ENCODE measurements around the gene PODXL2.
"Not testable (repeated sequence)": the region's sequence is repeated elsewhere in the genome, so short reads cannot be mapped to it uniquely, and the experiment has no call there.

Gene PODXL2

GRCh38 chr3:127647166-127647844, 18.3 kb downstream of the PODXL2 start:
- in situ Hi-C loops (cut with HindIII; ENCODE audit: low pct_ligation_motif_present, low pct_unique_long_range_greater_than_20kb, low sequenced_read_pairs): no loop called here
- no peak for DNase-seq

GRCh38 chr3:127647845-127648204, 18.8 kb downstream of the PODXL2 start:
- in situ Hi-C loops (cut with HindIII; ENCODE audit: low pct_ligation_motif_present, low pct_unique_long_range_greater_than_20kb, low sequenced_read_pairs): no loop called here
- no peak for DNase-seq

GRCh38 chr3:127650236-127650635, 21.3 kb downstream of the PODXL2 start:
- no peak for DNase-seq

GRCh38 chr3:127651516-127652172, 22.7 kb downstream of the PODXL2 start:
- no peak for DNase-seq
- in situ Hi-C loops (cut with HindIII; ENCODE audit: low pct_ligation_motif_present, low pct_unique_long_range_greater_than_20kb, low sequenced_read_pairs): loop anchor here (25.0 kb wide), 1 partner anchor 311 kb away; no protein-coding TSS in a partner anchor

More at GRCh38 chr3:127650236-127650635, 21.3 kb downstream of the PODXL2 start:
- in situ Hi-C loops (cut with HindIII; ENCODE audit: low pct_ligation_motif_present, low pct_unique_long_range_greater_than_20kb, low sequenced_read_pairs): loop anchor here (25.0 kb wide), 1 partner anchor 312 kb away; no protein-coding TSS in a partner anchor

- DNase-seq: peak; percentile 47
- in situ Hi-C loops (cut with HindIII; ENCODE audit: low pct_ligation_motif_present, low pct_unique_long_range_greater_than_20kb, low sequenced_read_pairs): loop anchor here (25.0 kb wide), 1 partner anchor 310 kb away; no protein-coding TSS in a partner anchor
These were observed 23.4 kb downstream of the PODXL2 start for GRCh38 chr3:127652246-127652995.

GRCh38 chr3:127654374-127654773, 25.4 kb downstream of the PODXL2 start:
- in situ Hi-C loops (cut with HindIII; ENCODE audit: low pct_ligation_motif_present, low pct_unique_long_range_greater_than_20kb, low sequenced_read_pairs): loop anchor here (25.0 kb wide), 1 partner anchor 308 kb away; no protein-coding TSS in a partner anchor
- no peak for DNase-seq

- in situ Hi-C loops (cut with HindIII; ENCODE audit: low pct_ligation_motif_present, low pct_unique_long_range_greater_than_20kb, low sequenced_read_pairs): loop anchor here (25.0 kb wide), 1 partner anchor 307 kb away; no protein-coding TSS in a partner anchor
These were observed 26.0 kb downstream of the PODXL2 start for GRCh38 chr3:127654993-127655392.

GRCh38 chr3:127655641-127656040, 26.7 kb downstream of the PODXL2 start:
- in situ Hi-C loops (cut with HindIII; ENCODE audit: low pct_ligation_motif_present, low pct_unique_long_range_greater_than_20kb, low sequenced_read_pairs): loop anchor here (25.0 kb wide), 1 partner anchor 307 kb away; no protein-coding TSS in a partner anchor

More at GRCh38 chr3:127654993-127655392, 26.0 kb downstream of the PODXL2 start:
- DNase-seq: not testable (repeated sequence)

GRCh38 chr3:127656906-127657305, 27.9 kb downstream of the PODXL2 start:
- DNase-seq: no peak
- in situ Hi-C loops (cut with HindIII; ENCODE audit: low pct_ligation_motif_present, low pct_unique_long_range_greater_than_20kb, low sequenced_read_pairs): loop anchor here (25.0 kb wide), 1 partner anchor 305 kb away; no protein-coding TSS in a partner anchor

More at GRCh38 chr3:127655641-127656040, 26.7 kb downstream of the PODXL2 start:
- no peak for DNase-seq

GRCh38 chr3:127658234-127658633, 29.2 kb downstream of the PODXL2 start:
- DNase-seq: no peak
- in situ Hi-C loops (cut with HindIII; ENCODE audit: low pct_ligation_motif_present, low pct_unique_long_range_greater_than_20kb, low sequenced_read_pairs): loop anchor here (25.0 kb wide), 1 partner anchor 304 kb away; no protein-coding TSS in a partner anchor

GRCh38 chr3:127660621-127661251, 31.8 kb downstream of the PODXL2 start:
- in situ Hi-C loops (cut with HindIII; ENCODE audit: low pct_ligation_motif_present, low pct_unique_long_range_greater_than_20kb, low sequenced_read_pairs): loop anchor here (25.0 kb wide), 1 partner anchor 302 kb away; no protein-coding TSS in a partner anchor
- DNase-seq: no peak

GRCh38 chr3:127661600-127661999, 32.6 kb downstream of the PODXL2 start:
- in situ Hi-C loops (cut with HindIII; ENCODE audit: low pct_ligation_motif_present, low pct_unique_long_range_greater_than_20kb, low sequenced_read_pairs): loop anchor here (25.0 kb wide), 1 partner anchor 301 kb away; no protein-coding TSS in a partner anchor
- no peak for DNase-seq

GRCh38 chr3:127662001-127662469, 33.0 kb downstream of the PODXL2 start:
- DNase-seq: no peak
- in situ Hi-C loops (cut with HindIII; ENCODE audit: low pct_ligation_motif_present, low pct_unique_long_range_greater_than_20kb, low sequenced_read_pairs): loop anchor here (25.0 kb wide), 1 partner anchor 300 kb away; no protein-coding TSS in a partner anchor

- no peak for DNase-seq
- in situ Hi-C loops (cut with HindIII; ENCODE audit: low pct_ligation_motif_present, low pct_unique_long_range_greater_than_20kb, low sequenced_read_pairs): loop anchor here (25.0 kb wide), 1 partner anchor 299 kb away; no protein-coding TSS in a partner anchor
These were observed 34.2 kb downstream of the PODXL2 start for GRCh38 chr3:127663151-127663550.

GRCh38 chr3:127665165-127665564, 36.2 kb downstream of the PODXL2 start:
- DNase-seq: no peak
- in situ Hi-C loops (cut with HindIII; ENCODE audit: low pct_ligation_motif_present, low pct_unique_long_range_greater_than_20kb, low sequenced_read_pairs): loop anchor here (25.0 kb wide), 1 partner anchor 297 kb away; no protein-coding TSS in a partner anchor

- no peak for DNase-seq
- in situ Hi-C loops (cut with HindIII; ENCODE audit: low pct_ligation_motif_present, low pct_unique_long_range_greater_than_20kb, low sequenced_read_pairs): loop anchor here (25.0 kb wide), 1 partner anchor 297 kb away; no protein-coding TSS in a partner anchor
These were observed 36.6 kb downstream of the PODXL2 start for GRCh38 chr3:127665586-127665985.

GRCh38 chr3:127666676-127667075, 37.7 kb downstream of the PODXL2 start:
- in situ Hi-C loops (cut with HindIII; ENCODE audit: low pct_ligation_motif_present, low pct_unique_long_range_greater_than_20kb, low sequenced_read_pairs): loop anchor here (25.0 kb wide), 1 partner anchor 296 kb away; no protein-coding TSS in a partner anchor

More at GRCh38 chr3:127666676-127667075, 37.7 kb downstream of the PODXL2 start:
- no peak for DNase-seq

All from ACHN (cell line).